CD4-positive, alpha-beta T cell treated with Interferon alpha-2 for 1 hour (primary cell): Measurements from ENCODE around the gene MCF2L2.
"Not testable (repeated sequence)": the region's sequence is repeated elsewhere in the genome, so short reads cannot be mapped to it uniquely, and the experiment has no call there.

Source experiments
- DNase-seq, 2 donors: peaks; one replicate each; pipeline ENCODE4 v3.0.0-alpha.2; 2020 to 2022

Gene MCF2L2

DNA sequence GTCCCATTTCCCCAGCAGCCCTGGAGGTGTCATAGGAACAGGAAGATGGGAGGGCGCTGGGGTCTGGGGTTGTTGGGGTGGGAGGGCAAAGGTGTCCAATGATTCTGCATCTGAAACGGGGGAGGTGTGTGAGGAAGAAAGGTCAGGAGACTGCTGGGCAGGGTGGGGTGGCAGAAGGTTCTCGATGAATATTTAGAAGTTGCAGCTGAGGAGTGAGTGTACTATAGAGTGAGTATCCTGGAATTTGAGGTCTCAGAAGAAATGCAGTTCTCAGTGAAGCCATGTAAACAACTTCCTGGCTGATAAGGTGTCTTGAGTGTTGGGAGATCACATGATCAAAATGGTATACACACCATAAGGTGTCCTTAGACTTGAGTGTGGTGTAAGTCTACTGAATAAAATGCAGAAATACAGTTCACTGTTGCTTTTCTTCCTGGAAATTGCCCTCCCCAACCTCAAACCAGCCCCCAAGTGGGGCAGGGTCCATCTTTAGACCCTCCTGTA, 165.5 kb downstream of the MCF2L2 start:
- no peak for DNase-seq

DNA sequence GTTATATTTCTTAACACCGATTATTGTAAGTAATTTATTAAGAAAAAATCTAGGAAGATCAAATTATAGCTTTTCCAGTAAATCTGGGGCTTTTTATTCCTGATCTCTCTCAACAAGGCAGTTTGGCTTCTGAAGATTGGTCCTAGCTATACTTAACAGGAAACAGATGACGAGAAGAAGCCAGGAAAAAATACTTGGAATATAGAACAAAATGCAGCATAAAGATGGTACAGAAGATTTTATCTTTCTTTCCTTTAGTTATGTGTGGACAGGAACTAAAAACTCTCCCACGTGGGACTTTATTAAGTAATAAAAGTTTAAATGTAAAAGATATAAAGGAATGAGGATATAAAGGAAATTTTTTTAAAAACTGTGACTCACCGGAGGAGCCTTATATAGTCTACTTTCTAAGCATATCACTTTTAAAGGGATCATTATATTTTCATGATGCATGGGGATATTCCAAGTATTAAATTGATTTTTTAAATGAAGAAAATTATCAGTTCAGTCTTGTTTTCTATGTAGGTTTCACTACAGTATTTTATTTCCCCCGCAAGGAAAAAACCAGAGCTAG, 167.2 kb downstream of the MCF2L2 start:
- no peak for DNase-seq

DNA sequence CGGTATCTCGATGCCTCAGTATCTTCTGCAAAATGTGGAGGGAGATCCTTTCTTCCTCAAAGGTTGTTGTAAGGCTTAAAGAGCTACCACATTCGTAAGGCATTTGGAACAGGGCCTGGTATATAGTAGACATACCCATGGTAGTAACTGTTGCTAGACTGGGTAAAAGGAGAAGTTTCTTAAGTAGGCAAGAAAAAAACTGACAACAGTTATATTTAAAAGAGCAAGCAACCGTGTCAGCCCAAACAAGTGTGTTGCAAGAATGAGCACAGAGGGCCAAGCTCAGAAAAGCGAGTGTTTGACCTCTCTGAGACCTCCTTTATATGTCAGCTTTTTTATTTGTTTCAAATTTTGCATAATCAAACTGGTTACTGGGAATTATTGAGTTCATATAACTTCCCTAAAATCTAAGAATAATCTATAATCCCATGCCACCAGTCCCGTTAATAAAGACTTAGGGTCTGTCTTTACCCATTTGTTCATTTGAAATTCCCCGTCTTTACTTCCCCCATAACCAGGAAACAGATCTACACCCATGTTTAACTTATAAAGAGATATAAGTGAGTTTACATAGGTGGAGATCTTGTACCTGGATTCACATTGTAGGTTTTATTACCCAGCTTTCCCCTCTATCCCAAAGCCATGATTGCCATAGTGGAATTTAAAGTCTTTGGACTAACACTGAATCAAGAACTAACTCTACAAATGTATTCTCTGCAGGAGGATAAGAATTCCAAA, 168.1 kb downstream of the MCF2L2 start:
- peak in 1 of 2 donors; percentile 26 for DNase-seq

DNA sequence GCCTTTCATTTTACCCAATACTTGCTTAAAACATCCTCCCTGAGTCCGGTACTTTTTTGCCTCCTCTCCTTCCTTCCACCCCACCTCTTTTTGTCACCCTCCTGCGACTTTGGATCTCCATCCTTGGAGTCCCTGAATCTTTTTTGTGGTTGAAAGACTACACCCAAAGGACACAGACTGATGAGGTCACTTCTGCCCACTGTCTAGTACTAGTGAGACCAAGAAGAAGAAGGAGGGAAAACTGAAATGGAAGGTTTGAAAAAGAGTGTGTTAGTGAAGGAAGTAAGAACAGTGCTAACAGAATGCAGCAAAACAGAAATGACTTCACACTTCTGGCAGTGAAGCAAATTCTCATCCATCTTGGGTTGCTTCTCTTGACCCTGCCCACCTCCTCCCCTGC, 168.8 kb downstream of the MCF2L2 start:
- no peak for DNase-seq

DNA sequence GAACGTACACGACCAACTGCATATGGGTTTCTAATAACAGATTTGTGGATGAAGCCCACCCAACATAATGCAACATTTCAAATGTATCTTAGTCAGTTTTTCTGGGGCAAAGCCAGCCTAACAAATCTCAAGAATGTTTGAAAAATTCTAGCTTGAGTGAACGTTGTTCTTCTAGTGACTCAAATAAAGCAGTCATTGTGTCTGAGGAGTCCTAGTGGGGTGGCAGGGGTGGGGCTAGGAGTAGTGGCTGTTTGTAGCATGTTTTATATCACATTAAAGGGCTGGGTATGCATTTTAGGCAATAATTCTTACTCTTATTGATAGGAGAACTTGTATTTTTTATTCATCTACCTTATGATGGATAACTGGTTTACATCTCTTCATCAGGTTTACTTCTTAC, 169.3 kb downstream of the MCF2L2 start:
- no peak for DNase-seq

DNA sequence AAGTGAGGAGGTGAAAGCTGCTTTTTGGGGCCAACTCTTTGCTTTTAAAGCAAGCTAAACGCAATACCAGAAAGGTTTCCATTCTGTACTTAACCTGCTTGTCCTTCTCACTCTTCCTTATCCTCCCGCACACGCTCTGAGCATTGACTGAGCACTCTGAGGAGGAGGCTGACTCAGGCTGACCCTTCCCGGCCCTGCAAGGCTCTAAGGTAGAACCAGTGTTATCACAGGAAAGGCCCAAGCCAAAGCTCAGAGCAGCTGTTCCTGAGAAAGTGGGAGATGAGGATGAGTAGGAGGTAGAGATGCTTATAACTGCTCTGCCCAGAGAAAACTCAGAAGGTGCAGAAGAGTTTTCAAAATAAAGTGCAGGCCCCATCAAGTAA, 173.1 kb downstream of the MCF2L2 start:
- no peak for DNase-seq

DNA sequence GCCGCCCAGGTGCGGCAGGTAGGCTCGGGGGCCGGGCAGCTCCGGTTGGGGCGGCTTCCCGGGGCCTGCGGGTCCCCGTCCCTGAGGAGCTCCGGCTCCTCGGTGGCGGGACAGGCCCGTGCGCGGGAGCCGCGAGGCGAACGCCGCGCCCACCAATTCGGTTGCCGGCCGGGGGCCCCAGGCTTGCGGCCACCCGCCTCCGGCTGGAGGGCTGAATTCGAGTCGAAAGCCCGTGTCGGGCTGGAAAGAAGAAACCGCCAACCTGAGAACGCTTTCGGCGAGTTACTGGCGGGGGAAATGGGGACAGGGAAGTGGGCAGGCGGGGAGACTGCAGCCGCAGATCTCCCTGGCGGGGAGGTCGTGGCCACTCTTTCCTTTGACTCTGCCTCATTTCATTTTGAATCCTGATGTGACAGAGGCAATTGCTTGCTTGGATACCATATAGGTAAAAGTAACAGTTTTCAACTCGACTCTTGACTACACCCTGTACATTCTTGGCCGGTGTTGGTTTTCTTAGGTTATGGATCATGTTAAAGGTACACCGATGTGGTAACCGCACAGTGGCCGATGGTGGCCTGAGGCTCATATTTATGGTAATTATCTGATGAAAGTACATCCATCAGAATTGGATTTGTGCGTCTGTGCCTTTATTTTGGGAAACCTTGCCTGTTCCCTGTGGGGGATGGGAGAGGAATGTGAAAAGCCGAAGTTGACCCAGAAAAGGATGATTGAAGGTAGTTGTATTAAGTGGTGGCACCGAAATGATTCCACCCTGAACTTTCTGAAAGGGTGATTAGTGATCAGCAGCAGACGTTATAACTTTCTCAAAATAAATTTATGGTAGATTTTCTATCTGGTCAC, 173.7 kb downstream of the MCF2L2 start:
- peak; percentile 9 to 20 for DNase-seq

DNA sequence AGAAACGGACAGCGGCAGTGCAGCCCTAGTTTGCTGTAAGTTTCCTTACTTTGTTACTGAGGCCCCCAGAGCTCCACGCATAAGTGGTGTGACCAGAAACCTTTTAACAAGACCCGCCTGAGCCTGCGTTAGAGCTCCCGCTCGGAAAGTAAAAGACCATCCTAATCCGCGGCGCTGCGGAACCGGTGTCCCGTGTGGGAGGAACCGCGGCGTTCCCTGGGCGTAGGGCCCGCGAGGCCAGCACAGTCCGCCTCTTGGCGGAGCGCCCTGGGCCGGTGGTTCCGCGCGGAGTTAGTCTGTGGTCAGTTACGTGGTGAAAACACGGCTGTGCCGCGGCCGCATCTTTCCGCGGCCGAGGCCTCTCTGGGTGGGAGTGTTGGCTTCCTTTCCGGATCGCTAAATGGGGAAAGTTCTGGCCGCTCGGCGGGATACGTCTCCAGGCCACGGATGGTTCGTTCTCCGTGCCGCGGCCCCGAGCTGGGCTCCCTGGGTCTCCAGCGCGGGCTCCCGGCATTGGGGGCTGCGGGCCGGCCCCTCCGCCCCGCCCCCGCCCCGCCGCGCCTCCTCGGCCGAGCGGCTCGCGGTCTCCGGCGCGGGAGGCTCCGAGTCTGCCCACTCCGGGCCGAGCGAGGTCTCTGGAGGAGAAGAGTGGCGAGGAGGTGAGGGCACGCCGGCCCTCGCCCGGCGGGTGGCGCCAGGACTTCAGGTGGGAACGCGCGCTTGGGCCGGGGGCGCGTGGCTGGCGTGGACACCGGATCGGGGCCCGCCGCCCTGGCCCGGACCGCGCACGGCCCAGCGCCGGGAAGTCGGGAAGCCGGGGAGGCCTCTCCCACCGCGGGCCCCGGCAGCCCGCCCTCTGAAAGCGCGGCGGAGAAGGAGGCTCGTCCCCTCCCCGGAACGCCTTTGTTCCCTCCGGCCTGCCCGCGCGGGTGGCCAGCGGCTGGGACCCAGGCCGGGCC, 174.6 kb downstream of the MCF2L2 start:
- DNase-seq = peak; percentile 22

DNA sequence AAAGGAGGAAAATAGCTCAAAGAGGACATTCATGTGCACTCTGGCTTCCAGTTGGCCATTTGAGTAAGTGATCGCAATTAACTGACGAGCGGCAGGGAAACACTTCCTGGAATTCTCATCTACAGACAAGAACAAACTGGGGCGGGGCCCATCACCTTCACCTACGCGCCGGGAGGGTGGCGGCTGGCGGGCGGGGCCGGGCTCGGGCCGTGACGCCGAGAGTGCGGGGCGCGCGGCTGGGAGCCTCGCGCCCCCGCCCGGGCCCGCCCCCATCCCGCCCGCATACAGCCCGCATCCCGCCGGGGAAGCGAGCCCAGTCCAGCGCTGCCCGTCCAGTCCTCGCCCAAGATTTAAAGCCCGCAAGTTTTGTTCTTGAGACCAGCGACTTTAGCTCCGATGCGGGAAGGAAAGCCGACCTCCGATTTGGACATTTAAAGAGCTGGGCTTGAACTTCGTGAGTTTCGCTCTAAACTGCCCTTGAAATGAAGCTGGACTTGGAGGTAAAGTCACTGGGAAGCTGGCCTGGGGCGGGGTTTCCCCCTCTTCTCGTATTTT, 175.4 kb downstream of the MCF2L2 start, which contains the start of gene B3GNT5:
Gene B3GNT5, plus strand, starts transcription at position 281 of the 555 bp plus-strand sequence. CDS start 16,546 bp downstream, outside the sequence.
- DNase-seq = peak; percentile 20 to 51

DNA sequence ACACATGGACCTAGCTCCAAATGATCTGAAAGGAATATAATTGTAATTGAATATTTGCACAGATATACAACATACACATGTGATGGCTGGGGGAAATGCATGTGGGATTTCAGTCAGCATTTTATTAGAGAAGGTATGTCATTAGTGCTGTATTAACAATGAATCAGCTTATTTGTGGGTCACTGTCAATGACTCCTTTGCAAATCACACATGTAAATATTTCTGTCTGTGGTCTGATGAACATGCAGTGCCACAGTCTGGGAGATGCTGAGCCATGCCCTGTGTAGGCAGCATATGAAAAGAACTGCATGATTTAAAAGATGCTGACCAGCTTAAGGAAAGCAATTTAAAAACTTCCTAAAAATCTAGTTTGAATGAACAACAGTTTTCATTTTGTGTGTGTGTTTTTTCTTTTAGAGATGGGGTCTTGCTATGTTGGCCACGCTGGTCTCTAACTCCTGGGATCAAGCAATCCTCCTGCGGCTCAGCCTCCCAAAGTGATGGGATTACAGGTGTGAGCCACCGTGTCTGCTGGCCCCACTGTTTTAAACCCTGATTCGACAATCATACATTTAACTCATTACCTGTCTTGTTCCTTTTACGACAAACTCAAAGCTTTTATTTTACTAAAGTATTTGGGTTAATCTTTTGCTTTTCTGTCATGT, 176.2 kb downstream of the MCF2L2 start:
- DNase-seq = no peak

DNA sequence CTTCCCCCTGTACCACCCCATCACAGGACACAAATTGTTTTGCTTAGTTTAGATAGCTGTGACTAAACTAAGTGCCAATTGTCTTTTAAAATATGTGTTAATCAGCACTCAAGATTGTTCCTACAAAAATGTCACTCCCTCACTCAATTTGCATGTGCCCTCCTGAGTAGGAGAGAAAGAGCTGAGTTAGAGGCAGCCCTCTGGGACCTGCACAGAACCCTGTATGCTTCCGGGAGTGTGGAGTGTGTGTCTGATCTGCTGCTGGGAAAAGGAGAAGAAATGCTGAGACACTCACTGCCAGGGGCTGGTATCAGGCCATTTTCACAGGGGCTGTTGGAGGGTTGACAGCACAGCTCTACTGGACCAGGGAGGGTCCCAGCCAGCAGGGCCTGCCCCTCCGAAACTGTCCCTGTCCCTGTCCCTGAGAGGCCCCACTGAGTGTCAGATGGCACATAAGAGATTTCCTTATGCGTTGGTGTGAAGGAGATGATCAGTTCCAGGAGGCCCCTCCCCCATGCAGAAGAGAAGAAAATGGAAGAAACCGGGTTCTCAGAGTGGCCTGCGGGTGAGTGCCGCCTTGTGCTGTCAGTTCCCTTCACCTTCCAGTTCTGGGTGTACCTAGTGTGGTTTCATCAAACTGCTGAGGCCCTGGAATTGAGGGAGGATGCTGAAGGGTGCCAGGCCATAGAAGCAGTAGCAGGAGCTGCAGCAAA, 179.3 kb downstream of the MCF2L2 start:
- no peak for DNase-seq

DNA sequence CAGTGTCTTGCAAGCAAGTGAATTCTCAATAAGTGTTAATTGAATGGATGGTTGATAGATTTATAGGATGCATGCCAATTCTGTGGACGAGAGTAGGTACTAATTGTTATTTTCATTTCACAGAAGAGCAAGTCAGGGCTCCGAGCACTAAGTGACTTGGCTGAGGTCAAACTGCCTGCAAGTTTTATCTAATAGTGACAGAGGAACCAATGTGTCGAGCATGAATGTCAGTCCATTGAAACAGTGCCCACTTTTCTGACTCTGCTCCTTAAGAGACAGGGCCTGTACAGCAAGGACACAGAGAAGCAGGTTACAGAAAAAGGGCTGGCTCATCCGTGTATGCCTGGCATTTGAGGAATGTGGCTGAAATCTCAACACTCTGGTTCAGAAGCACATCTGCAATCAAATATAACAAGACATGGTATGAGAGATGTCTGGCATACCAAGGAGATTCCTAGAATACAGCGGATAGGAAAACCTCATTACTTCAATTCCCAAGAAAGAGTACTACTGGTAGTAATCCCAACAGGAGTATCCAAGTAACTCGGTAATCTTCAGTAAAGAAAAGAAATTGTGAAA, 181.3 kb downstream of the MCF2L2 start:
- DNase-seq = no peak

DNA sequence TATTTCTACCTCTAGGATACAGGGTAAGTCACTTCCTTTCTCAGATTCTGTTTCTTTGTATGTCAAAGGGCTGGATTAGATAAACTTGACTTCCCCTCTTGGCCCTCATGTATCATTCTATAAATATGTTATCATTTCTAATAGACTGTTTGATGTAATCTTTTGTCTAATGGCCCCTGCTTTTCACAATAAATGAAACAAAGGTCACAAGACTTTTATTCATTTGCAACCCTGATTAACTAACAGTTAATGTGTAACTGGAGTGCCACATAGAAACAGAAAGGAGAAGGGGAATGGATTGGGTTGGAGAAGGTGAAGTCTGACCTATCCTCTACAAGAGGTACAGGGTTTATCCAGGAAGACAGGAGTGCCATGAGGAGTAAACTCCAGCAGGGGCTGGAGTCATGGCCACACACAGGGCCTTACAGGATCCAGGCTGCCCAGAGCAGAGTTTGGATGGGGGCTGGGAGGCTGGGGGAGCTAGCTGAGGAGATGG, 183.4 kb downstream of the MCF2L2 start:
- no peak for DNase-seq

DNA sequence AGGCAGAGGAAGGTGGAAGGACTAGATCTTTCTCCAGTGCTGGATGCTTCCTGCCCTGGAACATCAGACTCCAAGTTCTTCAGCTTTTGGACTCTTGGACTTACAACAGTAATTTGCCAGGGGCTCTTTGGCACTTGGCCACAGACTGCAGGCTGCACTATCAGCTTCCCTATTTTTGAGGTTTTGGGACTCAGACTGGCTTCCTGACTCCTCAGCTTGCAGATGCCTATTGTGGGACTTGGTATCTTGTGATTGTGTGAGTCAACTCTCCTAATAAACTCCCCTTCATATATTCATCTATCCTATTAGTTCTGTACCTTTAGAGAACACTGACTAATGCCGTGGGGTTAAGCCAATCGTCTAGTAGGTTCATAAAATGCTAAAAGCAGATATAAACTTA, 184.2 kb downstream of the MCF2L2 start:
- DNase-seq = peak in 1 of 2 donors; percentile 56

DNA sequence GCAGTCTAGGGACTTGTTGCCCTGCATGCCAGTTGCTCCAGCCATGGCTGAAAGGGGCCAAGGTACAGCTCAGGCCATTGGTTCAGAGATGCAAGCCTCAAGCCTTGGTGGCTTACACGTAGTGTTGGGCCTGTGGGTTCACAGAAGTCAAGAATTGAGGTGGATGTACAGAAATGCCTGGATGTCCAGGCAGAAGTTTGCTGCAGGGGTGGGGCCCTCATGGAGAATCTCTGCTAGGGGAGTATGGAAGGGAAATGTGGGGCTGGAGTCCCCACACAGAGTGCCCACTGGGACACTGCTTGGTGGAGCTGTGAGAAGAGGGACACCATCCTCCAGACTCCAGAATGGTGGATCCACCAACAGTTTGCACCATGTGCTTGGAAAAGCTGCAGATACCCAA, 186.0 kb downstream of the MCF2L2 start:
- DNase-seq = no peak

DNA sequence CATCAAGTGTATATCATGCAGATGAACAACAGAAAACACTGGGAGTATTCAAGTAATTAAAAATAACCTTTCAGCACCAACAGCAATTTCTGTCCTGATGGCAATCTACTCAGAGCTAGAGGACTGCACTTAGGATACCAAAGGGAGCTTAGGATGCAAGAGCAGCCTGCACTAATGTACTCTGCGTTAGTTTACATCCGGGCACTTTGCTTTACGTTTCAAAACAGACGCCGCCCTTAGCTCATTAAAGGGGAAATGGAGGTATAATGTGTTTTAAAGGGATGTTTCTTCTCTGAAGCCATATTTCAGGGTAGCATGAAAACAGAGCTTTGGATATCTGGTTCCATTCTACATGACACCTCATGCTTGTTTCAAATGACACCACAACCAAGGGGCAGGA, 189.4 kb downstream of the MCF2L2 start:
- DNase-seq = no peak

DNA sequence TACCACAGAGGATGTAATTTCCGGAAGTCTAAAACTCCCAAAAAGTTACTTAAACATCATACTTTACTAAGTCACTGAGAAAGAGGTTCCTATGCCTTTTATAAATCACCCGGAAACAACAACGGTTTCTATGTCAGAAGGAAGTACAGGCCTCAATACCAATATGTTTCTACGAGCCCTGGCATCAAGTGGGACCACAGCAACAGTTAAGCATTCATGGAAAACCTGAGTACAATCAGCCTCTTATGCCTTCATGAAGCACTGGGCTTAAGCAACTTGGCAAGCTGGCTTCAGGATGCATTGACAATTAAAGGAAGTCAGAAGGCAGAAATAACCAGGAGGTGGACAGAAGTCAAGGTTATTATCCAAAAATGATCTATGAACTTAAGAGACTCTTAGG, 194.5 kb downstream of the MCF2L2 start:
- no peak for DNase-seq

DNA sequence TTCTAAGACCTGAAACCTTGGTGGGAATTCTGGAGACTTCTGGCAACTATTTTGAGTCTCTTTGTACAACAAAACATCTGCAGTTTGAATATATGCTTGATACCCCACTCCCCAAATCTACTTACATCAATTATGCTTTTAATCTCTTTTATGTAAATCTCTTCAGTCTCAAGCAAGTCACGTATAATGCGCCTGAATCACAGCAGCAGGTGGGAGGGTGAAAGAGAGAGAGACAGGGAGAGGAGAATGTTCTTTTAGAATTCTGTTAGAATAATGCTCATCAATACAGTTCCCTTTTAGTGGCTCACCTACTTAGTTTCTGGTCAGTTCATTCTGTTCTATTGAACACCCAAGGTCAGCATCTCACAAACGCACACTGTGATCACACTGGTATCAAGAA, 197.6 kb downstream of the MCF2L2 start:
- DNase-seq = no peak

DNA sequence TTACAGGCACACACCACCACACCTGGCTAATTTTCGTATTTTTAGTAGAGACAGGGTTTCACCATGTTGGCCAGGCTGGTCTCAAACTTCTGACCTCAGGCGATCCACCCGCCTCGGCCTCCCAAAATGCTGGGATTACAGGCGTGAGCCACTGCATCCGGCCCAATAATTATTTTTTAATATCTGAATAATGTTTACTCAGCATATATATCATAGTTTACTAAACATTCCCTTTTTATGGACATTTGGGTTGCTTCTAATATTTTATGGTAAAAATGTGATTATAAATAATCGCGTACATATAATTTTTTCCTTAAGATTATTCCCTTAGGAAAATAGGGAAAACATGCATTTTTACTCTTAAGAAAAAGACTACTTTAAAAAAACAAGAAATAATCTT, 198.2 kb downstream of the MCF2L2 start:
- DNase-seq = not testable (repeated sequence)

DNA sequence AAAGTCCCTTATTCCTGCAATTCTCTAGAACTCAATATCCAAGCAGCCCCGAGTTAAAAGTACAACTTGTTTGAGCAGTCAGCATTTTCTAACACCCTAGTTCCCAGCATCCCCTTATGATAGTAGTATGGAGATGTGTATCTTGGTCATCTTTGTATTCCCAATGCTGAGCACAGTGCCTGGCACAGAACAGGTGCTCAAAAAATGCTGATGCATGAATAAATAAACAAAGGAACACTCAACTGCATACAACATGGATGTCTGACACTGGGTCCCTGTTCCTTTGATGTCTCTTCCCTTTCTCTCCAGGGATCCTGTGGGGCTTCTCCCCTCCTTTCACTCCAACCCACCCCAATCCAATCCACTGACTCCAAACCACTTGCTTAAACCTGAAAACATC, 199.2 kb downstream of the MCF2L2 start:
- no peak for DNase-seq
